ENCODE data around the gene CDC34.
A peak's percentile ranks its signal among the peaks of the same experiment; 100 is the strongest.

CDC34 gene, protein sequence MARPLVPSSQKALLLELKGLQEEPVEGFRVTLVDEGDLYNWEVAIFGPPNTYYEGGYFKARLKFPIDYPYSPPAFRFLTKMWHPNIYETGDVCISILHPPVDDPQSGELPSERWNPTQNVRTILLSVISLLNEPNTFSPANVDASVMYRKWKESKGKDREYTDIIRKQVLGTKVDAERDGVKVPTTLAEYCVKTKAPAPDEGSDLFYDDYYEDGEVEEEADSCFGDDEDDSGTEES

DNA sequence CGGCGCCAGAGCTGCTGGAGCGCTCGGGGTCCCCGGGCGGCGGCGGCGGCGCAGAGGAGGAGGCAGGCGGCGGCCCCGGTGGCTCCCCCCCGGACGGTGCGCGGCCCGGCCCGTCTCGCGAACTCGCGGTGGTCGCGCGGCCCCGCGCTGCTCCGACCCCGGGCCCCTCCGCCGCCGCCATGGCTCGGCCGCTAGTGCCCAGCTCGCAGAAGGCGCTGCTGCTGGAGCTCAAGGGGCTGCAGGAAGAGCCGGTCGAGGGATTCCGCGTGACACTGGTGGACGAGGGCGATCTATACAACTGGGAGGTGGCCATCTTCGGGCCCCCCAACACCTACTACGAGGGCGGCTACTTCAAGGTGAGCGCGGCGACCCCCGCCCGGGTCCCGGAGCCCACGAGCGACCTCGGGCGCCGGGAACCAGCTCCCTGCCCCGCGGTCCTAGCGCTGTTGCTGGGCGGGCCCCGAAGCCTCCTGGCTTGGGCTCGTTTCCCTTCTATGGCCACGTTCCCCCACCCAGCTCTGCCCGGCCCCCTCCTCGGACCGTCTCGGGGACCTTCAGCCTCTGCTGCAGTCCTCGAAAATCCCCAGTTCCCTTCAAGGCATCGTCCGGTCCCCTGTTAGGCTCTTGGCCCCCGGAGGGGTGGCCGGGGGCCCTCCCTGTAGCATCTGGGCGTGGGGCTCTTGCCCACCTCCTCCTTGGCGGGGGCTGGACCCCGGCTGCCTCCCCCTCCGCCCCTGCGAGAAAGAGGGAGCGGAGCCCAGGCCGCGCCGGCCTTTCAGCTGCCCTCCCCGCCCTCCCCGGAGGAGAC lies at the start of gene CDC34:
Gene CDC34, plus strand, starts transcription at position 8 of the 808 bp plus-strand sequence. Its CDS starts 172 bp downstream, at position 180.
- DNase-seq: no peak

DNA sequence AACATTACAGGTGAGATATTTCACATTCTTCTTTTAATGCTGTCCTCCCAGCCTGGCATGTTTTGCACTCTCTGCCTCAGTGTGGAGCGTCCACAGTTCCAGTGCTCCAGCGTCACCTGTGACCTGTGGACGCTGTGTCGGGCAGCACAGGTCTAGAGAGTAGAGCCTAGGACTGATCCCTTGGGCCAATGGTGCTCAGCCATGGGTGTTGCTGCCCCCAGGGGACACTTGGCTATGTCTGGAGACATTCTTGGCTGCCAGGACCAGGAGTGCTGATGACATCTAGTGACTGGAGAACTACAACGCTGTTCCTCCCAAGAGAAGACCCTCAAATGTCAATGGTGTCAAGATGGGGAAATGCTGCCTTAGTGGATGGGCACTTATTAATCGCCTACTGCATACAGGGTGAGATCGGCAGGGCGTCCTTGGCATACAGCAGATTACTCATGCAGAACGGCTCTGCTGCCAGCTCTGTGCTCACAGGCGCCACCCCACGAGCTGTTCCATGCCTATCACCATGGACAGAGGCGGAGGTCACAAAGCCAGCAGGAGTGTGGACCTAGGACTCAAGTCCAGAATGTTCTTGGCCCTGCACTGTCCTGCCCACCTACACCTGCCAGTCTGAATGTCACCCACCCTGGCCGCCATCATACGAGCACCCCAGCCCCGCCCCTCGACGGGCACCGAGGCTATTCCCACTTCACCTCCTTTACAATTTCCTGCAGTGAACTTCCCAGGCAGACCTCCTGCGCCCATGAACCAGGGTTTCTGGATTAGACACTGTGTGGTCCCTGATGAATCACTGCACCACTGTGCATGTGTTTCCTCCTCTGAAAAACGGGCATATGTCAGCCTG lies 49.1 kb upstream of the CDC34 start:
- no peak for DNase-seq

DNA sequence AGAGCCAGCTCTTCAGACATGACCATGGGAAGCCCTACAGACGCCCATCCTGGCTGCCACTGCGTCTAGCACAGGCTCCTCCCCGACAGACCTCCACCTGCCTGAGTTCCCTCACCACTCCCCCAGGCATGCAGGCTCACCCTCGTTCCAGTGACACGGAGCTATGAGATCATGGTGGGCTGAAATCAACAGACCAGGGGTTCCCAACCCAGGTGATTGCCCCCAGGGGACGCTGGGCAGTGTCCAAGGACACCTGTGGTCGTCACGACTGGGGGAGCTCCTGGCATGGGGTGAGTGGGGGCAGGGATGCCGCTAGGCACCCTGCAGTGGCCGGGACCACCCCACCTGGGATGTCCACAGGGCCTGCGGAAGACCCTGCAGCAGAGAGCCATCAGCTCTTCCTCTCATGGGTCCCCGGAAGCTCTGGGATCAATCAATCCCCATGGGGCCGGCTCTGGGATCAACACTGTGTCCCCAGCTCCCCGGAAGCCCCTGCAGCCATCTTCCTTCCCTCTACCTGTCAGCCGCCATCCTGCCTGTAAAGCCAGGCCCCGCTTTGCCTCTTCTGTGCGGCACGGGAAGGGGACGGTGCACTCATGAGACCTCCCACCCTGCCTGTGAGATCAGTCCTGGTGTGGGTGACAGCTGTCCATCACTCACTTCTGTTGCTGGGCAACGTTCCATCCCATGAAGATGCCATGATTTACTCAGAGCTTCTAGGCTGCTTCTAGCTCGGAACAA lies 48.1 kb upstream of the CDC34 start:
- DNase-seq: no peak

DNA sequence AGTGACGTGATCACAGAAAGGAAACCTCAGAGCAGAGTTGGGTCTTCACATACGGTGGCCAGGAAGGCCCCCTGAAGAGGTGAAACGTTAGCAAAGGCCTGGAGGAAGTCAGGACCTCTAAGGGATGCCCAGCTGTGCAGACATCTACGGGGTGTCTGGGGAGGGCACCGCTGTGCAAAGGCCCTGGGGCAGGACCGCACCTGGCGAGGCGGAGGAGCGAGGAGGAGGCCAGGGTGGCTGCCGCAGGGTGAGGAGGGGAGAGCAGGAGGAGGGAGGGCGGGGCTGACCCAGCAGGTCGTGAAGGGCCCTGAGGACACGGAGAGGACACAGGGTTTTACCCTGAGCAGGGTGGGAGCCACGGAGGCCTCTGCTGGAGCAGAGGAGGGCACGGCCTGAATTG lies 47.1 kb upstream of the CDC34 start:
- no peak for DNase-seq

DNA sequence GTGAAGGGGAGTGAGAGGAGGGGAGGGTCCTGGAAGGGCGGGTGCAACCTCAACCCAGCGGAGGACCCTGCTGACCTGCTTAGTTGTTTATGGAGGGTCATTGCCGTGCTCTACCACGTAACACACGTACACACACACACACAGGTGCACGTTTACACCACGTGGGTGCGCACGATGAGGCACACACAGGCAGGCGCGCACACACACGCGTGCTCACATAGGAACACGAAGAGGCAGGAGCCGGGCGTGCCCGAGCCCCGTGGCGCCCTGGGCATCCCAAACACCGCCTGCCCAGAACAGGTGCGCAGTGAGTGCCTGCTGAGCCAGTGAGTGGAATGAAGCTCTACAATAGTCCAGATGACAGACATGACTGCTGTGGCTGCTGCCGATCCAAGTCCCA lies 46.5 kb upstream of the CDC34 start:
- DNase-seq: no peak

DNA sequence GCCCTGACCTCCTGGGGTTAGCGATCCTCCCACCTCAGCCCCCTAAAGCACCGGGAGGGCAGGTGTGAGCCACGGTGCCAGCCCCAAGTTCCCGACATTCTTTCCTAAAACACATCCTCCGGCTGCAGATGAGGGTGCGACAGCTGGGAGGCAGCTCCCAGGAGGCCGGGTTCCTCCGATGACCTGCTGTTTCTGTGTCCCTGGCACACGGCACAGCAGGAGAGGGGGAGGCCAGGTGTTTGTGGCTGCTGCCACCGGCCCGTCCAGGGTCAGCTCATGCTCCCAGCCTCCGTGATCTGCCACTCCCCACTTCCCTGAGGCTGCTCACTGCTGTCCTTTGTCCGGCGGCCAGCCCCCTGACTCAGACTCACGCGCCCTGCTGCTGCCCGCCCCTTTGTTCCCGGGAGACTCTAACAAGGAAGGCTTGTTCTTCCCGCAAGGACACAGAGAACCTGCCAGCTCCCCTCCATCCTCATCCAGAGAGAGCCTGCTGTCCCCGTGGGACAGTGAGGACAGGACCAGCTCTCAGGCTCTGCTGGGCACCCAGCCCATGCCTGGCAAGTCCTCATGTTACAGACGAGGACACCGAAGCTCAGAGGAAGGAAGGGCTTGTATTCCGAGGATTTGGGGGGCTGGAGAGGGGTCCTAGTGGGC lies 45.9 kb upstream of the CDC34 start:
- no peak for DNase-seq

DNA sequence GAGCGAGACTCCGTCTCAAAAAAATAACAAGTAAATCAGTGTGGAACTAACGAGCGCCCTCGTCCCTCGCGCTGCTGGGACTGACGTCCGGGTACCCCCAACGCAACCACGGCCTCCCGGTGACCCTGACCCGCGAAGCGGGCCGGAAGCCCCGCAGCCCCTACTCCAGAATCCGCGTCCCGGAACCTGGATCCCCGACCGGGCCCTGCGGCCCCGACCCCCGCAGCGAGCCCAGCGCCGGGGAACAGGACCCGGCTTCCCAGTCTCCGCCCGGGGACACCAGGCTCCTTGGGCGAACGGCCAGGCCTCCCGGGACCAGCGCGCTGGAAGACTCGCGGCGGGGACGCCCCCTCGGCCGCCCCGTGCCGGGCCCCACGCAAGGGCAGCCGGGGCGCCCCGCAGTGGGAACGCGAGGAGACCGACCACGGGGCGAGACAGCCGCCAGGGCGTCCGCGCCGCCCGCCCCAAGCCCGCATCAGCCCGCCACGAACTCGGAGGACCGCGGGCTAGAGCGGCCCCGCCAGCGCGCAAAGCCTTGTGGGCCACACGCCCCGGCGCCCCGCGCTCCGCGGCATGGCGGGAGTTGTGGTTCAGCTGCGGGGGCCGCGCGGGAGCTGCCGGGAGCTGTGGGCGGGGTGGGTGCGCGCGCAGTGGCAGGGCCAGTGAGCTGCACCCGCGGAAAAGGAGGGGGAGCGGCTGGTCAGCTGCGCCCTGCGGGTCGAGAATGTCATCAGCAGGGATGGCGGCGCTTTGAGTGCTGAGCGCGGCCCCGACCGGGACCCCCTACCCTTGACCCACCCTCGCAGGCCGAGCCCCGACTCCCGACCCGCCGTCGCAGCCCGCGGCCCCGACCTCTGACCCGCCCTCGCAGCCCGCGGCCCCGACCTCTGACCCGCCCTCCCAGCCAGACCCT lies 42.8 kb upstream of the CDC34 start:
- DNase-seq: peak; percentile 92

DNA sequence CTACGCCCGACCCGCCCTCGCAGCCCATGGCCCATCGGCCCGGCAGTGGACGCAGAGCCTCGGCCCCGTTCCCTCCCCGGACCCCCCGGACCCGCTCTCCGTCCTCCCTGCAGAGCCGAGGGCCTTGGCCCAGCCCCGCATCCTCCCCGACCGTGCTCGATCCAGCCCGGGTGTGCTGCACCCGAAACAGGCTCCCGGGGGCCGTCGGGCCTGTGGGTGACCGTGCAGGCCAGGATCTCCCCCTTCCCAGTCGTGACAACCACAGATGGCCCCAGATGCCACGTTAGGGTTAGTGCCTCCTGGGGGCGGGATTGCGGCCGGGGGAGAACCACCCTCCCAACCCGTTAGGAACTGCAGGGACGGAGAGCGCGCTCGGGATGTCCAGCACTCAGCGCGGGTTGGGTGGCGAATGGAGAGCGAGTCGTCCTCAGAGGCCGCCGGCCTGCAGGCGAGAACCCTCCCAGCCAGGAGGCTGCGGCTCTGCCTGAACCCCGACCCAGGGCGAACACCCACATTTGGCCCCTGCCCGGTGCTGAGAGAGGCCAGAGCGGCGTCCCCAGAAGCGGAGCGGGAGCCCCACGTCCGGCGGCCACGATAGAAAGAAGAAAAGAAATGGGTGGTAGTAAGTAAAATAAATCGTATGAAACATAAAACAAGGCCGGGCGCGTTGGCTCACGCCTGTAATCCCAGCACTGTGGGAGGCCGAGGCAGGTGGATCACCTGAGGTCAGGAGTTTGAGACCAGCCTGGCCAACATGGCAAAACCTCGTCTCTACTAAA lies 42.0 kb upstream of the CDC34 start:
- DNase-seq: no peak

DNA sequence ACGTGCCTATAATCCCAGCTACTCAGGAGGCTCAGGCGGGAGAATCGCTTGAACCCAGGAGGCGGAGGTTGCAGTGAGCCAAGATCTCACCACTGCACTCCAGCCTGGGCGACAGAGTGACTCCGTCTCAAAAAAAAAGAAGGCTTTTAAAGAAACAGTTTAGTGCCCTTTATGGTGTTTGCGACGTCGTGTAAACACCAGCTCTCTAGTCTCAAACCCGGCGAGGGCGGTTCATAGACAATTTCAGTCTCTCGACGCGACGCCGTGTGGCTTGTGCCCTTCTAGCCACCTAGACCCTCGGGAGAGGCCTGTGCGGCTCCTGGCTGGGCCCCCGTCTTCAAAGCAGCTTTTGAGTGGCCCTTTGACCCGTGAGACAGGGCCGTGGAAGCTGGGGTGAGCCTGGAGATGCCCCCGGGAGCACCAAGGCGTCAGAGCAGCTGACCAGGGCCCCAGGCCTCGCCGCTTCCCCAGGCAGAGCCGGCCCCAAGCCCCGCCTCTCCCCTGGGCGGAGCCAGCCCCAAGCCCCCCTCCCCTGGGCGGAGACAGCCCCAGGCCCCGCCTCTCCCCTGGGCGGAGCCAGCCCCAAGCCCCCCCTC lies 40.3 kb upstream of the CDC34 start:
- no peak for DNase-seq

DNA sequence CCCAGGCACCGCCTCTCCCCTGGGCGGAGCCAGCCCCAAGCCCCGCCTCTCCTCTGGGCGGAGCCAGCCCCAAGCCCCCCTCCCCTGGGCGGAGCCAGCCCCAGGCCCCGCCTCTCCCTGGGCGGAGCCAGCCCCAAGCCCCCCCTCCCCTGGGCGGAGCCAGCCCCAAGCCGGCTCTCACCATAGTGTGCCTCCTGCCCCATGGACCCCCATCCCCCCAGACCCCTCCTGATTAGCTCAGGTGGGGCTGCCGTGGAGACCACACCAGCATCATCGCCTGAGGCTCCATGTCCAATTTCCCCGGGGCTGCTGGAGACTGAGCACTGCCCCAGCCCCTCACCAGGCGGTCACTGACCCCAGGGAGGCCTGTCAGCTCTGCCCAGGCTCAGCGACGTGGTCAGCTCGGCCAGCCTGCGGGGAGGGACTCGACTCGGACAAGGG lies 39.4 kb upstream of the CDC34 start:
- no peak for DNase-seq

DNA sequence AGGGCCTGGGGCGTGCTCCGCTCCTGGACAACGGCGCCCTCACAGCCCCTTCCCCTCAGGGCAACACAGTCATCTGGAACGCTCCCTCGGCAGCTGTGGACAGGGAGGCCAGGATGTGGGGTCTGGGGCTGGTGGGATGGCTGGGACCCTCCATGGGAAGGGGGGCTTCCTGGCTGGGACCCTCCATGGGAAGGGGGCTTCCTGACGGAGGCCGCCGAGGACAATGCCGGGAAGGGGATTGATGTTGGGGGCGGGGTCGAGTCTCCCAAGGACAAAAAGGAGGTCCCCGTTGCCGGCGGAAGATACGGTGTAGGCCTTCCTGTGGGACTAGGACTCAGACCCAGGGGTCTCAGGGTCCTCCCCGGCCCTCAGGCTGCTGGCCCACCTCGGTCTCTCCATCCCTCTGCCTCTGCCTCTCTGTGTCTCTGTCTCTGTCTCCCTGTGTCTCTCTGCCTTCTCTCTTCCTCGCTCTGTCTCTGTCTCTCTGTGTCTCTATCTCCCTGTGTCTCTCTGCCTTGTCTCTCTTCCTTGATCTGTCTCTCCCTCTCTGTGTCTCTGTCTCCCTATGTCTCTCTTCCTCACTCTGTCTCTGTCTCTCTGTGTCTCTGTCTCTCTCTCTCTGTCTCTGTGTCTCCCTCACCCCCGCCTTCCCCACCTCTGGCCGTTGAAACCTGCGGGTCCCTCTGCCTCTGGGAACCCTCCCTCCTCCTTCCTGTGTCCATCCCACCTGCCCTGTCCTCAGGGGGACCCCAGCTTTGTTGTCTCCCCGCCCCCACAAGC lies 38.0 kb upstream of the CDC34 start:
- no peak for DNase-seq

DNA sequence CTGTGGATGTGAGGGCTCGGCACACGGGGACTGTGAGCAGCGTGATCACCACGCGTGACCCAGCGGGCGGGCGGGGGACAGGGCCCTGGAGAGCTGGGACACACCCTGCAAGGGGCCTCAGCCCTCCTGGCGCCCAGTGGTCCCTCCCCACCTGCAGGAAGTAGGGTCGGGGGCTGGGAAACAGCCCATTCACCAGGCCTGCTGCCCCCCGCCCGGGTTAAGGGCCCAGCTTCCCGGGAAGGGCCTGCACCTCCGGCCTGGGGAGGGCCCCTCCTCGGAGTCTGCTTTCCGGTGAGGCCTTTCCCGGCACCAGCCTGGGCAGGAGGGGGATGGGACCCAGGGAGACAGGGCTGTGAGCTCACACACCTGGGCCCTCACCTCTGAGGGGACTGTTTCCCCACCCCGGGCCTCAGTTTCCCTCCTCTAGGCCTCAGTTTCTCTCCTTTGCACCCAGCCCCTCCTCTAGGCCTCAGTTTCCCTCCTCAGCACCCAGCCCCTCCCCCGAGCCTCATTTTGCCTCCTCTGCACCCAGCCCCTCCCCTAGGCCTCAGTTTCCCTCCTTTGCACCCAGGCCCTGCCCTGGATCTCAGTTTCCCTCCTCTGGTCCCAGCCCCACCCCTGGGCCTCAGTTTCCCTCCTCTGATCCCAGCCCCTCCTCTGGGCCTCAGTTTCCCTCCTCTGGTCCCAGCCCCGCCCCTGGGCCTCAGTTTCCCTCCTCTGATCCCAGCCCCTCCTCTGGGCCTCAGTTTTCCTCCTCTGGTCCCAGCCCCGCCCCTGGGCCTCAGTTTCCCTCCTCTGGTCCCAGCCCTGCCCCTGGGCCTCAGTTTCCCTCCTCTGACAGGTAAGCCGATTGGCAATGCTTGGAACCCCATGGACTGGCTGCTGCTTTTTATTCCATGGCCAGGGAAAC lies 37.1 kb upstream of the CDC34 start:
- no peak for DNase-seq

DNA sequence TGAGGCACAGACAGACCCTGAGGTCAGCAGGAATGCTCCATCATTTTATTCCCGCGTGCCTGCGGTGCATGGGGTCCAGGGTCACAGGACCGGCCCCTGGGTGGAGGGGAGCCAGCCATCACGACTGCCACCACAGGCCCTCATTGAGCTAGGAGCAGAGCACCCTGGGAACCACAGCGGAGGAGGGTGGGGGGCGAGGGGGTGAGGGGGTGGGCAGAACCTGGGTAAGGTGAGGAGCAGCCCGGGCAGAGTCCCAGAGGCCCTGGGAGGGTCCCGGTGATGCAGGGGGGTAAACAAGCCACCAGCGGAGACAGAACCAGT lies 36.5 kb upstream of the CDC34 start:
- no peak for DNase-seq

DNA sequence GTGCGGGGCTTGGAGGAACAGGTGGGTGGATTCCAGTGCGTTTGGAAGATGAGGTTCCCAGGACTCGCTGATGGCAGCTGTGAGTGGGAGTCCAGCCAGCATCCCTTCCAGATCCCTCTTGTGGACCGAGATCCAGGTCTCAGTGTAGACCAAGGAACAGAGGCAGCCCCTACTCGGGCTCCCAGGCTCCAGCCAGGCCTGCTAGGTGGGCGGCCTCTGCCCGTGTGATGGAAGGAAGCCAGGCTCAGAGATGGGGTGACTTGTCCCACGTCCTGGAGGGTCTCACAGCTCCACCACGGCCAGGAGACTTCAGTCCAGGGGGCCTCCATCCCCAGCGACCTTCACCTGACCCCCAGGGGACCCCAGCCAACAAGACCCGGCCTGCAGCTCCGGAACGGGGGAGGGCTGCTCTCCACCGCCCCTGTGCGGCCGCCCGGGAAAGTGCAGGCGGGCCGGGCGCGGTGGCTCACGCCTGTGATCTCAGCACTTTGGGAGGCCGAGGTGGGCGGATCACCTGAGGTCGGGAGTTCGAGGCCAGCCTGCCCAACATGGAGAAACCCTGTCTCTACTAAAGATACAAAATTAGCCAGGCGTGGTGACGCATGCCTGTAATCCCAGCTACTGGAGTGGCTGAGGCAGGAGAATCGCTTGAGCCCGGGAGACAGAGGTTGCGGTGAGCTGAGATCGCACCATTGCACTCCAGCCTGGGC lies 36.0 kb upstream of the CDC34 start:
- DNase-seq: peak; percentile 33

DNA sequence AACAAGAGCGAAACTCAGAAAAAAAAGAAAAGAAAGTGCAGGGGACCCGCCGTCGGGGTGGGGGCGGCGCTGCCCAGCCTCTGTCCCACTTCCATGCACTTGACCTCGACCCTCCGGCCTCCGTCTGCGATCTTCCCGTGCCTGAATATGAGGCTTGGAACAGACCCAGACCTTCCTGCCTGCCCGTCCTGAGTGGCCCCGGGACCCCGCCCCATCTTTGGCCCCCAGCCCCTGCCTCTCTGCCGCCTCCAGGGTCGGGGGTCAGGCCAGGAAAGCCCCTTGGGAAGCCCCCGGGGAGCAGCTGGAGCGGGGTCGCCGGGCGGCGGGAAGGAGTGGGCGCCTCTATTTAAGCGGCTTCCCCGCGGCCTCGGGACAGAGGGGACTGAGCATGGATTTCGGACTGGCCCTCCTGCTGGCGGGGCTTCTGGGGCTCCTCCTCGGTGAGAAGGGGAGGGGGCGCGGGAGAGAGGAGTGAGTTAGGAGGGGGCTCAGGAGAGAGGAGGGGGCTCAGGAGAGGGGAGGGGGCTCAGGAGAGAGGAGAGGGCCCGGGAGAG lies 35.4 kb upstream of the CDC34 start, which contains the start of gene MADCAM1:
Gene MADCAM1, plus strand, starts transcription at position 375 of the 554 bp plus-strand sequence. Its CDS starts 14 bp downstream, at position 389.
- DNase-seq: no peak

DNA sequence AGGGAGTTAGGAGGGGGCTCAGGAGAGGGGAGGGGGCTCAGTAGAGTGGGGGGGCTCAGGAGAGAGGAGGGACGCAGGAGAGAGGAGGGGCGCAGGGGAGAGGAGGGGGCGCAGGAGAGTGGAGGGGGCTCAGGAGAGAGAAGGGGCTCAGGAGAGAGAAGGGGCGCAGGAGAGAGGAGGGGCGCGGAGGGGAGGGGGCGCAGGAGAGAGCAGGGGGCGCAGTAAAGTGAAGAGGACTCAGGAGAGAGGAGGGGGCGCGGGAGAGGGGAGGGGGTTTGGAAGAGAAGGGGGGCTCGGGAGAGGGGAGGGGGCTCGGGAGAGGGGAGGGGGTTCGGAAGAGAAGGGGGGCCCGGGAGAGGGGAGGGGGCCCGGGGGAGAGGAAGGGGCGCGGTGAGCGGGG lies 34.6 kb upstream of the CDC34 start:
- no peak for DNase-seq

DNA sequence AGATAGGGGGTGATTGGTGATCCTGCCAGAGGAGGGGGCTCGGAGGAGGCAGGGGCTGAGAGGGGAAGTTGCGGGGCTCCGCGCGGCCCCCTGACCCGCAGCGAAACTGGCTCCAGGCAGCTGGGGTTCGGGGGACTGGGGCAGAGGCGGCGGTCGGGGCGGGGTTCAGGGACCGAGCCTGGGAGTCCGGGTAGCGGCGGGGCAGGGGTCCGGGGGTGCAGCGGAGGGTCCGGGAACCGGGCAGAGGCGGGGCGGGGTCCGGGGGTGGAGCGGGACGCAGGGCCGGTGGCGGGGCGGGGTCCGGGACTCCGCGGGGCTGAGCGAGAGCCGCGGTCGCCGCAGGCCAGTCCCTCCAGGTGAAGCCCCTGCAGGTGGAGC lies 34.1 kb upstream of the CDC34 start:
- DNase-seq: no peak

Measured in CD4-positive, alpha-beta T cell treated with Interleukin-15 for 1 hour (primary cell).